GM23338 (cell line): ENCODE data around the gene GPR153. TPM values are rescaled to one million over a fixed set of nuclear protein-coding genes. Genes with fewer than 3 reads are reported as not detected.

ENCODE experiments used
- ATAC-seq: fragments of 200-7000 bp; cut with Tn5 transposase; 3 replicates; pipeline ENCODE4 v1.9.1; 2020
- DNase-seq: peaks from one replicate; pipeline ENCODE4 v3.0.0-alpha.2; 2015; ENCODE audit warnings: low spot score
- H2AFZ ChIP-seq: fragments of 200-600 bp; sonication (generic); 2 replicates; pipeline ENCODE4 v1.8.0; 2016; ENCODE audit warnings: antibody characterized with exemption, mild to moderate bottlenecking, moderate library complexity
- H3F3A ChIP-seq: fragments of 200-600 bp; sonication (generic); replicated peaks from 2 replicates; pipeline ENCODE4 v1.8.0; 2017; ENCODE audit warnings: antibody characterized with exemption, mixed run types, low read depth
- H3K27ac ChIP-seq: fragments of 200-600 bp; sonication (generic); 2 replicates; pipeline ENCODE4 v1.6.1; 2016; ENCODE audit warnings: low read depth
- H3K27me3 ChIP-seq: fragments of 200-600 bp; sonication (generic); 2 replicates; pipeline ENCODE4 v1.8.0; 2016; ENCODE audit warnings: mild to moderate bottlenecking, mixed run types, moderate library complexity; ENCODE audit not compliant: insufficient read depth
- H3K36me3 ChIP-seq: fragments of 200-600 bp; sonication (generic); 2 replicates; pipeline ENCODE4 v1.8.0; 2016; ENCODE audit warnings: mild to moderate bottlenecking; ENCODE audit not compliant: insufficient read depth
- H3K4me1 ChIP-seq: fragments of 200-600 bp; sonication (generic); 2 replicates; pipeline ENCODE4 v1.8.0; 2016; ENCODE audit warnings: mild to moderate bottlenecking, moderate library complexity; ENCODE audit not compliant: insufficient read depth
- H3K4me2 ChIP-seq: fragments of 200-600 bp; sonication (generic); 2 replicates; pipeline ENCODE4 v1.7.1; 2017; ENCODE audit warnings: mixed run types
- H3K4me3 ChIP-seq: fragments of 200-600 bp; sonication (generic); 2 replicates; pipeline ENCODE4 v1.6.1; 2016; ENCODE audit warnings: mixed run types
- H3K79me2 ChIP-seq: fragments of 200-600 bp; sonication (generic); replicated peaks from 2 replicates; pipeline ENCODE4 v1.8.0; 2017; ENCODE audit warnings: mild to moderate bottlenecking; ENCODE audit not compliant: insufficient read depth
- H3K9me2 ChIP-seq: fragments of 200-600 bp; sonication (generic); 2 replicates; pipeline ENCODE4 v1.8.0; 2017; ENCODE audit not compliant: insufficient read depth
- H4K20me1 ChIP-seq: fragments of 200-600 bp; sonication (generic); replicated peaks from 2 replicates; pipeline ENCODE4 v1.8.0; 2017; ENCODE audit warnings: mild to moderate bottlenecking; ENCODE audit not compliant: insufficient read depth
- H3K27ac Mint-ChIP-seq: 2 replicates; pipeline ENCODE4 v1.8.0; 2020; ENCODE audit warnings: inconsistent platforms, mild to moderate bottlenecking, moderate library complexity, mixed read lengths
- H3K27me3 Mint-ChIP-seq: 3 replicates; pipeline ENCODE4 v1.8.0; 2022; ENCODE audit warnings: low read depth, mild to moderate bottlenecking, moderate library complexity, mixed read lengths, inconsistent platforms; ENCODE audit not compliant: insufficient read depth, poor library complexity
- H3K36me3 Mint-ChIP-seq: 3 replicates; pipeline ENCODE4 v1.8.0; 2021; ENCODE audit warnings: low read depth, mild to moderate bottlenecking, inconsistent platforms, moderate library complexity, mixed read lengths
- H3K4me1 Mint-ChIP-seq: 3 replicates; pipeline ENCODE4 v1.8.0; 2020; ENCODE audit warnings: mild to moderate bottlenecking, inconsistent platforms, mixed read lengths
- H3K4me3 Mint-ChIP-seq: 3 replicates; pipeline ENCODE4 v1.8.0; 2021; ENCODE audit warnings: moderate library complexity, mild to moderate bottlenecking, inconsistent platforms, mixed read lengths
- H3K9me3 Mint-ChIP-seq: 3 replicates; pipeline ENCODE4 v1.8.0; 2020; ENCODE audit warnings: moderate library complexity, mild to moderate bottlenecking, inconsistent platforms, mixed read lengths
- CREB1 ChIP-seq: fragments of 250-450 bp; sonication (Bioruptor Pico); IDR thresholded peaks from 2 replicates; pipeline ENCODE4 v1.5.0; 2020; ENCODE audit warnings: low read depth, mild to moderate bottlenecking, moderate library complexity
- EZH2phosphoT487 ChIP-seq: fragments of 200-600 bp; sonication (generic); IDR thresholded peaks from one replicate; pipeline ENCODE4 v1.8.1; 2018; ENCODE audit warnings: antibody characterized with exemption; ENCODE audit not compliant: unreplicated experiment
- JUNB ChIP-seq: IDR thresholded peaks from one replicate; pipeline ENCODE4 v1.6.1; 2016; ENCODE audit warnings: antibody characterized with exemption; ENCODE audit not compliant: unreplicated experiment
- POLR2AphosphoS5 ChIP-seq: IDR thresholded peaks from 2 replicates; pipeline ENCODE4 v1.6.1; 2016; ENCODE audit warnings: antibody characterized with exemption, low read depth
- ZNF462 ChIP-seq: fragments of 250-450 bp; sonication (Bioruptor Pico); IDR thresholded peaks from 2 replicates; pipeline ENCODE4 v1.5.0; 2020; ENCODE audit warnings: mild to moderate bottlenecking, moderate library complexity
- polyA plus RNA-seq: library from polyadenylated mRNA; unstranded; fragments of >200 nt; fragmentation: Nextera tagmentation; extraction: Ambion mirVana; gene quantifications from 2 replicates; pipeline ENCODE4 v1.2.1, GENCODE V29; 2016
- total RNA-seq: library from RNA; depleted of rRNA; stranded (reverse); fragments of >200 nt; shearing (Covaris generic); gene quantifications from 2 replicates; pipeline ENCODE4 v1.2.3, GENCODE V29; 2014
- TF ChIP-seq, protein P1 (sequence below): IDR thresholded peaks from 2 replicates; pipeline ENCODE4 v1.6.1; 2016; ENCODE audit warnings: antibody characterized with exemption

Gene GPR153
- total and polyA plus RNA-seq, 2 experiments from 2014 or later = 1.3 to 9.0 TPM

DNA sequence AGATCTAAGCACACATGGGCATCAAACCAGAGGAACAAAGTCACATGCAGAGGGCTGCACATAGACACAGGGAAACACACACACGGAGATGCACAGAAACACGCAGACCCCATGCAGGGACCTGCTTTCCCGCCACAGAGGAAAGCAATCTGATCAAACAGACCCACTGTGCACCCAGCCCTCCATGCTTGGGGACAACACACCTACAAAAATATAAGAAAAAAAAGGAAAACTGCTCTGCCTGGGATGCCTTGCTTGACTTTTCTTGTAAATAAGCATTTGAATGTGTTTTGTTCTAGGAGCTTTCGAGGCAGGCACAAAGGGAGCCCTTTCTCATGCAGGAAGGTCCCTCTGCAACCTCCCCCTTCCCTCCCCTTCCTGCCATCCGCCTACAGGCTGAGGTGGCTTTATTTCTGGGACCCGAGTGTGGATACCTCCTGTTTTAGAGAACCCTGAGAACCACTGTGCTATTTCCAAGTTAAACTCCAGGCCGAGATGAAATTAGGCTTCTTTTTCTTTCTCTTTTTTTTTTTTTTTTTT lies 21.6 kb downstream of the GPR153 start:
- ATAC-seq = peak; percentile 32
- Histone ChIP-seq H3K27me3 (peaks cover 20% of the 10 kb centered on the region), H3K4me1 (peaks cover 49% of the 10 kb centered on the region), H3F3A (peaks cover 28% of the 10 kb centered on the region), H4K20me1 (peaks cover 9% of the 10 kb centered on the region; the same call in 1 of the 2 replicates), H3K4me2 (peak overlapping the region; percentile 98), H3K79me2 (peaks cover 17% of the 10 kb centered on the region), H3K27ac (peak overlapping the region; percentile 97), H2AFZ (no peak overlapping the region), H3K4me3 (peak overlapping the region; percentile 83), H3K9me2 (no peaks in the 10 kb centered on the region), H3K36me3 (no peaks in the 10 kb centered on the region)
- Mint-ChIP-seq H3K27me3 (peaks cover 40% of the 10 kb centered on the region), H3K4me3 (peak overlapping the region; percentile 63), H3K9me3 (no peaks in the 10 kb centered on the region), H3K36me3 (peaks cover 5% of the 10 kb centered on the region), H3K27ac (peak overlapping the region; percentile 98), H3K4me1 (peaks cover 52% of the 10 kb centered on the region)
- TF ChIP-seq JUNB (no peak), ZNF462 (CRISPR knock-in tag) (no peak), CREB1 (no peak), POLR2AphosphoS5 (no peak; the same call in 1 of the 2 replicates), EZH2phosphoT487 (no peak)
- TF ChIP-seq, protein P1, sequence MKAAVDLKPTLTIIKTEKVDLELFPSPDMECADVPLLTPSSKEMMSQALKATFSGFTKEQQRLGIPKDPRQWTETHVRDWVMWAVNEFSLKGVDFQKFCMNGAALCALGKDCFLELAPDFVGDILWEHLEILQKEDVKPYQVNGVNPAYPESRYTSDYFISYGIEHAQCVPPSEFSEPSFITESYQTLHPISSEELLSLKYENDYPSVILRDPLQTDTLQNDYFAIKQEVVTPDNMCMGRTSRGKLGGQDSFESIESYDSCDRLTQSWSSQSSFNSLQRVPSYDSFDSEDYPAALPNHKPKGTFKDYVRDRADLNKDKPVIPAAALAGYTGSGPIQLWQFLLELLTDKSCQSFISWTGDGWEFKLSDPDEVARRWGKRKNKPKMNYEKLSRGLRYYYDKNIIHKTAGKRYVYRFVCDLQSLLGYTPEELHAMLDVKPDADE = 0 out of 2 replicates have a peak, but pooled peaks have one; percentile 14
- peak; percentile 95 for DNase-seq
